Measurements from ENCODE around the gene ETFDH.
A peak's percentile ranks its signal among the peaks of the same experiment; 100 is the strongest.
"Not testable (repeated sequence)": the region's sequence is repeated elsewhere in the genome, so short reads cannot be mapped to it uniquely, and the experiment has no call there.

The ETFDH gene

DNA sequence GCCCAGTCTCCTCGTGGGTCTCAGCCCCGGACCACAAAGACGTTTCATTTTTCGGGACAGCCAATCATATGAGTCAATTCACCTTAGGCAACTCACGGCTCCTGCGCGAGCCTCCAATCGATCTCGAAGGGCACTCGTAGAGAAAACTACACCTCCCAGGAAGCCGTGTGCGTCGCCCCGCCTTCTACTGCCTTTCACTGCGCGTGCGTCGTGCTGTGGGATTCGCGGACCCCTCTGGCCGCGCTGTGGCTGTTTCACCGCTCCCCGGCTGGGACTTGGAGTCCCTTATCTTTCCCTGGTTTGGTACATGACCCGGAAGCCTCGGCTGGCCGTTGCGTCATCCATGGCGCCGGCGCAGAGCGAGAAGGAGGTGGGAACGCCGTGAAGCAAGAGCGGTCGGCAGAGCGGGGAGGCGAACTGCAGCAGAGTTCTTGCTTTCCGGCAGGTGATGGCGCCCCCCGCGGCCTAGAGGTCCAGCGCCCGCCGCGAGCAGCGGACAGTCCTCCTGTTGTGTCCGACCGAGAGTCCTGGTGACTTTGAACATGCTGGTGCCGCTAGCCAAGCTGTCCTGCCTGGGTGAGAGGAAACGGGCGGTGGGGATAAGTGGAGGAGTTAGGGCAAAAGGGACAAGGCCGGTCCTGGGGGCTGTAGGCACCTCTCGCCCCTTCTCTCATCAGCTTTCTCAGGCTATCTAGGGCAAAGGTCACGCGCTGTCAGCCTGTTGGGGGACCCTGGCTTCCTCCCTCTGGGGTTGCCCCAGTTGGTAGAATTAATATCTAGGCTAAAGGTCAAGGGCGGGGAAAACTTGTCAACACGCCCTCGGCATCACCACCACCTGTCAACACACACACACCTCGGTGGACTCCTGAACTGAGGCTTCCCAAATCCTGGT is at the start of gene ETFDH:
ETFDH (plus strand) TSS at position 382 of the 892 bp plus-strand sequence; CDS start at position 543, 161 bp downstream.
- peak; percentile 98 for DNase-seq (ENCODE audit: low spot score)

- DNase-seq (ENCODE audit: low spot score) = peak; percentile 52
Observed at GRCh38 chr4:158624889-158625478, 47.1 kb upstream of the ETFDH start.

DNA sequence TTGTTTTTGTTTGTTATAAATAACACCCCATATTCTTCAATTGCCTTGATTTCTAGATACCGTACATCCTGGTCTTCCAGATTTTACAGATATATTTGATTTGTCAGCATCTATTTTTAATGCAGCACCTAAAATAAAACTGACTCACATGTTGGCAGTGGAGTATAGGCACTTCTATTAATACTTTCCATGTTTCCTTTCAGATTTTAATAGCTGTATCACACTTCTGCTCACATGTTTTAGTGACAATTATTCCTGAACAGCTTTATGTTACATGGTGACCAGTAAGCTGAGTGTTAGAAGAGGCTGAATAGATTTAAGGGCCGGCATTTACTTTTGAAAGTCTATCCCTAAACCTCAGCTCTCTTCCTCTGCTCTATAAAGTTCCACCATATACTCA is 46.6 kb upstream of the ETFDH start:
- DNase-seq (ENCODE audit: low spot score) = no peak

DNA sequence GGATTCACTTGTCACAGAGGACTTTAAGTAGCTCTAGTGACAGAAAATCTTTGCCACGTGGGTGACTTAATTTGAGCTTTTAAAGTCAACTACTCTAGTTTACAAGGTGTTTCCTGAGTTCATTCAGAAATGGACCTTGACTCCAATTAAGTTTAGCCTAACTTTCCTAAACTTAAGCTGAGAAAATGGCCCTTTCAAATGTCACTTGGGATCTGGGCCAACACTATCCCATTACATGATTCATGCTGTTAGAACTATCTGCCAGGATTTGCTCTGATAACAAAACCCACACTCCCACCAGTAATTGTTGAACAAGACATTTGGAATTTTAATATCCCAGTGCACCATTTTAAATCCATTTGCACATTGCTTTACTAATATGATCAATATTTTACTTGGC is 41.2 kb upstream of the ETFDH start:
- peak; percentile 17 for DNase-seq (ENCODE audit: low spot score)

- no peak for DNase-seq (ENCODE audit: low spot score)
Observed at GRCh38 chr4:158636619-158637018, 35.5 kb upstream of the ETFDH start.

GRCh38 chr4:158644356-158644755 is 27.7 kb upstream of the ETFDH start:
- DNase-seq (ENCODE audit: low spot score) = no peak

GRCh38 chr4:158644760-158645159 is 27.3 kb upstream of the ETFDH start:
- DNase-seq (ENCODE audit: low spot score) = peak; percentile 36

DNA sequence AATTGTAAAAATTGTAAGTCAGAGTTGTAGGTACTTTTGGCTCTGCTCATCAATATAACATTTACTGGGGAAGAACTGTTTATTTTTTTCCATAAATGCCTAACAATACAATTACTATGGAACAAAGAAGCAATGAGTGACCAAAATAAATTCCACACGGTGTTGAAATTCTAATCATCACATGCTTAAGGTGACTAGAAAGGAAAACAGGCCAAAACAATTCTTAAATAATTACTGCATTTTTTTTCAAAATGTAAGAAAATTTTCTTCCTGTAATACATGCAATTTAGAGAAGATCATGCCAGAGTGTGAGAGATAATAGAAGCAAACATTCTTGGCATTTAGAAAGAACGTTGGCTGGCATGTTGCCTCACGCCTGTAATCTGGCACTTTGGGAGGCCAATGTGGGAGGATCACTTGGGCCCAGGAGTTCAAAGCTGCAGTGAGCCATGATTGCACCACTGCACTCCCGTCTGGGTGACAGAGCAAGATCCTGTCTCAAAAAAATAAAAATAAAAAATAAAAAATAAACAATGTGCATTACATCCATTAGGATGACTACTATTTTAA is 22.9 kb upstream of the ETFDH start:
- DNase-seq (ENCODE audit: low spot score) = peak; percentile 47

GRCh38 chr4:158652920-158653319 is 19.2 kb upstream of the ETFDH start:
- DNase-seq (ENCODE audit: low spot score) = no peak

GRCh38 chr4:158656439-158656838 is 15.7 kb upstream of the ETFDH start:
- no peak for DNase-seq (ENCODE audit: low spot score)

DNA sequence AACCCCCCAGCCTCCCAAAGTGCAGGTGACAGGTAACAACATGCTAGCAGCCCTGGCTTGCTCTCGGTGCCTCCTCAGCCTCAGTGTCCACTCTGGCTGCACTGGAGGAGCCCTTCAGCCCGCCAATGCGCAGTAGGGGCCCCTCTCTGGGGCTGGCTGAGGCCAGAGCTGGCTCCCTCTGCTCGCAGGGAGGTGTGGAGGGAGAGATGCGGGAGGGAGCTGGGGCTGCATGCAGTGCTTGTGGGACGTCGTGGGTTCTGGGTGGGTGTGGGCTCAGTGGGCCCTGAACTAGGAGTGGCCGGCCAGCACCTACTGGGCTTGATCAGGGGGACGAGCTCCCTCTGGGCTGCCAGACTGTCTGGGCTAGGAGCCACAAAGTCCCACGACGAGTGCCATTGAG is 14.8 kb upstream of the ETFDH start:
- DNase-seq (ENCODE audit: low spot score) = no peak

DNA sequence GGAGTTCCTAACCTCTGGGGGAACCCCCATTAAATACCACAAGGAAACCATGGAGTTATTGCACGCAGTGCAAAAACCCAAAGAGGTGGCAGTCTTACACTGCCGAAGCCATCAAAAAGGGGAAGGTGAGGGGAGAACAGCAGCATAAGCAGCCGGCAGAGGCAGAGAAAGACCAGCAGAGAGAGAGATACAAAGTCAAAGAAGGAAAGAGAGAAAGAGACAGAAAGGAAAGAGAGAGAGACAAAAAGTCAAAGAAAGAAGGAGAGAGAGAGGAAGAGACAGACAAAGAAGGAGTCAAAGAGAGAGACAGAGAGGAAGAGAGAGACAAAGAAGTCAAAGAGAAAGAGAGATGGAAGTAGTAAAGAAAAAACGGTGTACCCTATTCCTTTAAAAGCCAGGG is 8.8 kb upstream of the ETFDH start:
- not testable (repeated sequence) for DNase-seq (ENCODE audit: low spot score)

- not testable (repeated sequence) for DNase-seq (ENCODE audit: low spot score)
Observed at GRCh38 chr4:158663707-158664625, 8.1 kb upstream of the ETFDH start.

- DNase-seq (ENCODE audit: low spot score) = no peak
Observed at GRCh38 chr4:158664806-158665205, 7.3 kb upstream of the ETFDH start.

- no peak for DNase-seq (ENCODE audit: low spot score)
Observed at GRCh38 chr4:158666892-158667291, 5.2 kb upstream of the ETFDH start.

- peak; percentile 48 for DNase-seq (ENCODE audit: low spot score)
Observed at GRCh38 chr4:158667651-158668198, 4.4 kb upstream of the ETFDH start.

- DNase-seq (ENCODE audit: low spot score) = no peak
Observed at GRCh38 chr4:158669310-158669709, 2.8 kb upstream of the ETFDH start.

DNA sequence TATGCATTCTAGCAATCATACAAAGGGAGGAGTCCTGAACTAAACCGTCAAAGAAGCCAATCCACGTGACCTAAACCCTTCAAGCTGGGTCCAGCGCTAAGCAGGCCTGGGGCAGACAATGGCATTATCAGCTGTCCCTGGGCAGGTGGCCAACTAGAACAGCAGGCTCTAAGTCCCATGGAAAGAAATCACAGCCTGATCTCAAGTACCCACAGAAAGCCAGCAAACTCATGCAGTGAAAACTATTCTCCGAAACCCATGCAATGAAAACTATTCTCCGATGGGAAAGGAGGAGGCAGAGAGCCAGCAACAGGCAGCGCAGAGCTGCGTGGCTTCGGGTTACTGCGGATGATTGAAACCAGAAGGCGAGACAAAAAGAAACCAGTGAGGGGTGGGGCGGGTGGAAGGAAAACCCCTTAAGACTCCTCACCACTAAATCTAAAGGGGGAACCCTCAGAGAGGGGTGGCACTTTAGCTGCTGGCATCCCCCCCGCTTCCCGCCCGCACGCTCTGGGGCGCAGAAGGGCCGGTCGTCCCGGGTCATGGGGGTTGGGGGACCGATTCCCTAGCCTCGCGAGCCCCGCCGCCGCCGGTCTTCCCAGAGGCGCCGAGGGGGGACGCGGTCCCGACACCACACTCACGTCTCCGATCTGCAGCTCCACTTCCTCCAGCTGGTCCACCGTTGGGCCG is 976 bp upstream of the ETFDH start:
- DNase-seq (ENCODE audit: low spot score) = peak; percentile 72

DNA sequence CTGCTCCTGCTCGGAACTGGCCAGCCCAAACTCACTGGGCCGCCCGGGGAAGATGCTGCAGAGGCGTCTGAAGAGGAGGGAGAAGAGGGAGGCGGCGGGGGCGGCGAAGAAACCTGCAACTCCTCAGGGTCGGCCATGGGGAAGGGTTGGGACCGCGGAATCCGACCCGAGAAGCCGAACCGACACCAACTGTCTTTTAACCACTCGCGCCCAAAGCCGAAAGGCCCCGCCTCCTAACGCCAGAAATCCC is 506 bp upstream of the ETFDH start, which contains the start of gene C4orf46:
C4orf46 (minus strand) TSS at position 223 of the 250 bp plus-strand sequence; CDS start at position 137, 86 bp downstream.
- no peak for DNase-seq (ENCODE audit: low spot score)

GRCh38 chr4:158673633-158674032 is 1.5 kb downstream of the ETFDH start:
- DNase-seq (ENCODE audit: low spot score) = no peak

- no peak for DNase-seq (ENCODE audit: low spot score)
Observed at GRCh38 chr4:158676076-158676475, 4.0 kb downstream of the ETFDH start.
